ENCODE measurements around the gene GAPDHS.
A peak's percentile ranks its signal among the peaks of the same experiment; 100 is the strongest.

GAPDHS gene

GRCh38 chr19:35540356-35540927 lies 7.2 kb downstream of the GAPDHS start:
- DNase-seq: no peak

DNA sequence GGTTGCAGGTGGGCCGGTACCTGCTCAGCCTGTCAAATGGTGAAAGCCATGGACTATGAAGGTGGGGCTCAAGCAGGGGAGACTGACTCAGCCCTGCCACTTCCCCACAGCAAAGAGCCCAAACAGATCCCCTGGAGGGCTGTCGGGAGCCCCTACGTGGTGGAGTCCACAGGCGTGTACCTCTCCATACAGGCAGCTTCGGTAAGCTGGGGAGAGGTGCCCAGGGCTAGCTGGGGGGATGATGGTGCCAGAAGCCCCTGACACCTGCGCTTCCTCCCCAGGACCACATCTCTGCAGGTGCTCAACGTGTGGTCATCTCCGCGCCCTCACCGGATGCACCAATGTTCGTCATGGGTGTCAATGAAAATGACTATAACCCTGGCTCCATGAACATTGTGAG lies 9.0 kb downstream of the GAPDHS start:
- no peak for DNase-seq

GRCh38 chr19:35543280-35544109 lies 10.2 kb downstream of the GAPDHS start:
- DNase-seq: no peak

- no peak for DNase-seq
Measured at GRCh38 chr19:35544110-35544802, 11.0 kb downstream of the GAPDHS start.

GRCh38 chr19:35545001-35545854 lies 12.0 kb downstream of the GAPDHS start, which contains the start of gene TMEM147:
Gene TMEM147, plus strand, starts transcription at chr19:35545626. Its CDS starts 114 bp downstream, at chr19:35545740.
- DNase-seq: peak; percentile 84

- DNase-seq: no peak
Measured at GRCh38 chr19:35545855-35546381, 12.7 kb downstream of the GAPDHS start.

GRCh38 chr19:35546532-35546931 lies 13.3 kb downstream of the GAPDHS start:
- DNase-seq: no peak

DNA sequence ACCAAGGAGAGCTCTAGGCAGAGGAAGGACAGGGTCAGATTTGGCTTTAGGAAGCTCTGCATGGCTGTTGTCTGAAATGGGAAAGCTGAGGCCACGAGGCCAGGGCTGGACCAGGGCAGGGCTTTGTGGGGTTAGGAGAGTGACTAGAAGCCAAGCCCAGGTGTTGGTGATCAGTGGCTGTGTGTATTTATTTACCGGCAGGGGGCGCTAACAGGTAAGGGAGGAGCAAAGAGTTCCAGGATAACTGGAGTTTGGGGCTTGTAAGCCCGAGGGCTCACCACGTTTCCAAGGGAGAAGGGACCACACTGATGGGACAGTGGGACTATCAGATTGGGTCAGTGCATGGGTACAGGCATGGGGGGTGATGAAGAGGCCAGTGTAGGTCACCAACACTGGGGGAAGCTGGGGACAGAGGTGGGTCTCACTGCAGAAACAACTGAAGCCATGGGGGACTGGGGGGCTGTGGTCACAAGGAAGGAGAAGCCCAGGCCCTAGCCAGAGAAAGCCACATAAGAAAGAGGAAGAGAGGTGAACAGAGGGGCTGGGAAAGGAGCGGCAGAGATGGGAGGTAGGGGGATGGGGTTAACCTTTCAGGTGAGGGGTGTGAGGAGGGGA lies 16.0 kb downstream of the GAPDHS start:
- peak; percentile 56 for DNase-seq

DNA sequence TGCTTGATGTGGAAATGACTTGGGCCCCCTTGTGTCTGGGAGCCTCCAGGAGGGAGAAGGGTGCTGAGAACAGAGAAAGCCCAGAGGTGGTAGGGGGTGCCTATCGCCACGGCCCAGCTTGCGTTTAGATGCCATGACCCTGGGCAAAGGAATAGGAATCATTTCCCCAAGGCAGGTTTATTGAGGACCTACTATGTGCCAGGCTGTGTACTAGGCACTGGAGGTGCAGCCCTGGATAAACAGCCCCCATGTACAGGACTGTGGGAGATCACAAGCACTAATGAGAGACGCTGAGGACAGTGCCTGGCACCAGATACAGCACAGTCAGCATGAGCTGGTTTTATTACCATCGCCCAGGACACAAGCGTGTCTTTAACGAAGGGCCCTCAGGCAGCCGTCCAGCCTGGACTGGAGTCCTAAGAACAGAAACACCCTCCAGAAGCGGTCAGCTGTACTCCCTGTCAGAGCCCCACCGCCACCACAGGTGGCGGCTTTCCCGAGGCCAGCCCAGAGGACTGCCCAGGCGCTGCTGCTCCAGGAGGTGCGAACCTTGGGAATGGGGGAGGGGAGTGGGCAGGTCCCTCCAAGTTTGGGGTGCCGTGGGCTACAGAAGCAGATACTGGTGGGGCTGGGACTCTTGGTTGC lies 16.7 kb downstream of the GAPDHS start:
- no peak for DNase-seq

- DNase-seq: no peak
Measured at GRCh38 chr19:35551091-35551810, 18.0 kb downstream of the GAPDHS start.

- no peak for DNase-seq
Measured at GRCh38 chr19:35552534-35553384, 19.5 kb downstream of the GAPDHS start.

GRCh38 chr19:35553385-35554000 lies 20.2 kb downstream of the GAPDHS start:
- DNase-seq: no peak

DNA sequence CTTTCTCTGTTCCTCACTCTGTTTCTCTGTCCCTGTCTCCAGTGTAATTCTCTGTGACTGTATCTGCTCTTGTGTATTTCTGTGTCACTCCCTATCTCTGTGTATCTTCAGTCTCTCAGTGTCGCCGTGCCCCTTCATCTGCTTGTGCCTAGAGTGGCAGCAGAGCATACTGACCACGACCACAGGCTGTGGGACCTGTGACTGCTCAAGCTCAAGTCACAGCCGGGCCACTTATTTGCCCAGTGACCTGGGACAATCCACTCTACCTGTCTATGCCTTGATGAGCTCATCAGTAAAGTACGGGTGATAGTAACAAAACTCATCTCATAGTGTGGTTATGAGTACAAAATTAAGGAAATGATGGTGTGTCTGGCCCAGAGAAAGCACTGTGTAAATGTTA lies 20.8 kb downstream of the GAPDHS start:
- DNase-seq: no peak

DNA sequence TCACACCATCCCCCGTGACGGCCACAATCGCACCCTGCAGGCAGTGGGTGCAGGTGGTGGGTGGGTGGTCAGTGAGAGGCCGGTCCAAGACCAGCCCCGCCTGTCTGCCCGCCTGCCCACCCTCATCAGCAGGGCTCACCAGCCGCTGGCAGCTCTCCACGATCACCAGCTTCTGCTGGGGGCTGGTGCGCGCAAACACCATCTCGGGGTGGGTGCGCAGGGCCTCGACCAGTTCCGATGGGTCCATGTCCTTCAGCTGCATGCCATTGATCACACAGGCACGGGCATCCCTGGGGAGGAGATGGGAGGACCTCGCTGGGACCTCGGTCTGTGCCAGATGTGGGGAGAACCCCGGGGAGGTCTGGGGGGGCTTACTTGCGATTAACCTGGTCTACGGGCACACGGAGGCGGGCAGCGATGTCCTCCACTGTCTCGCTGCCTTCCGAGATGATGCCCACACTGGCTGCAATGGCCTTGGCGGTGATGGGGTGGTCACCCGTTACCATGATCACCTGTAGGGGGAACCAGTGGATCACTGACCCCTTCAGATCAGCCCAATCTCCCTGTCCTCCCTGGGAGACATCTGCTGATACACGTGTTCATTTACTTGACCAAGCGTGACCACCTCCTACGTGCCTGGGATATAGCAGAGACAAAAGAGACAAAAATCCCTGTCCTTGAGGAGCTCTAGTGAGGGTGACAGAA lies 22.2 kb downstream of the GAPDHS start:
- peak; percentile 47 for DNase-seq

GRCh38 chr19:35556025-35556590 lies 22.9 kb downstream of the GAPDHS start:
- DNase-seq: no peak

GRCh38 chr19:35556846-35557538 lies 23.7 kb downstream of the GAPDHS start:
- DNase-seq: no peak

- DNase-seq: peak; percentile 89
Measured at GRCh38 chr19:35557539-35558399, 24.5 kb downstream of the GAPDHS start.
